ENCODE measurements around the gene KRTAP5-4.
"Not testable (repeated sequence)": the region's sequence is repeated elsewhere in the genome, so short reads cannot be mapped to it uniquely, and the experiment has no call there.

The KRTAP5-4 gene

DNA sequence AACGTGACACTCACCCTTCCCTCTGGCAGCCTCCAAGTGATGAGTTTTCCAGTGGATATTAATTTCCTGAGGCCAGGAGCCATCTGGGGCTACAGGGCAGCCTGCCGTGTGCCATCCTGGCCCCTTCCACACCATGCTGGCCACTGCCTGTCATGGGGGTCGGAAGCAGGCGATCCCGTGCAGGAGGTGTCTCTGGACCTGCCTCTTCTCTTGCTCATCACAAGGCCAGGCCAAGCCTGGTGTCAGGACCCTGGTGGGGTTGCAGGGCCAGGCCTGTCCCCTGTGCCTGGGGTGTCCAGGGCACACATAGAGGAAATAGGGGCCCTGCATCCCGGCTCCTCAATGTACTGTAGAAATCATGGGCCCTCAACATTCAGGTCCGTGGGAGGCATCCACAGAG is 17.2 kb downstream of the KRTAP5-4 start:
- no peak for TF ChIP-seq ZNF274 (IDR thresholded peaks at IDR 0.05; ENCODE audit: low read depth, low read length)
- no peak overlapping the region for H3K4me3 ChIP-seq (ENCODE audit: low read length)

DNA sequence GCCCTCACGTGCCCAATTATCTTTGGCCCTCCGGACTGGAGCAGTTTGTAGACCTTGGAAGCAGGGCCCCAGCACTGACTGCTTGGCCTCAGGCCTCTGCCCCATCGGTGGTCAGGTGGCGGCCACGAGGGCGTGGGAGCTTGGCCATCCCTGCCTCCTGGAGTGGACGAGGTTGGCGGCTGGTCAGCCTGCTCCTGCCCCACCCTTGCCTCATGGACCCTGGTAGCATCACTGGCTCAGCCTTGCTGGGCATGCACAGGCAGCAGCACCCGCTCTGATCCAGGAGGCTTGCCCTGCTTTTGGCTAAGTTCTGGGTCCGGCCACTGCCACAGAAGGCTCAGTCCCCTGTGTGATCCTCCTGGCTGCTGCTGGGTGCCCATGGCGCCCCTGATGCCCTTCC is 17.8 kb downstream of the KRTAP5-4 start:
- no peak overlapping the region for H3K4me3 ChIP-seq (ENCODE audit: low read length)
- no peak for TF ChIP-seq ZNF274 (IDR thresholded peaks at IDR 0.05; ENCODE audit: low read depth, low read length)

- no peak for TF ChIP-seq ZNF274 (IDR thresholded peaks at IDR 0.05; ENCODE audit: low read depth, low read length)
- no peak overlapping the region for H3K4me3 ChIP-seq (ENCODE audit: low read length)
These were observed 18.3 kb downstream of the KRTAP5-4 start for GRCh38 chr11:1603629-1604028.

- H3K4me3 ChIP-seq (ENCODE audit: low read length): not testable (repeated sequence)
These were observed 20.3 kb downstream of the KRTAP5-4 start for GRCh38 chr11:1601663-1602062.

DNA sequence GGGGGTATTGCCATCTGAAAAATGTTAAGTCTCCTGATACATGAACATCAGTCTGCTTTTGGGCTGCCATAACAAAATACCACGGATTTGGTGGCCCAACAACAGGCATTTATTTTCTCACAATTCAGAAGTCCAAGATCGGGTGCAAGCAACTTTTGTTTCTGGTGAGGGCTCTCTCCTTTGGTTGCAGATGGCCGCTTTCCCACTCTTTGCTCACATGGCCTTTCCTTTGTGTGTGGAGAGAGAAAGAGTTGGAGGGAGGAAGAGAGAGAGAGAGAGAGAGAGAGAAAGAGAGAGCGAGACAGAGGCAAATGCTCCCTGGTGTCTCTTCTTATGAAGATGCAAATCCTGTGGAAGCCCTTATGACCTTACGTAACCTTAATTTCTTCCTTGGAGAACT is 21.3 kb downstream of the KRTAP5-4 start:
- TF ChIP-seq ZNF274 (IDR thresholded peaks at IDR 0.05; ENCODE audit: low read depth, low read length): no peak
- no peak overlapping the region for H3K4me3 ChIP-seq (ENCODE audit: low read length)

- no peak for TF ChIP-seq ZNF274 (IDR thresholded peaks at IDR 0.05; ENCODE audit: low read depth, low read length)
- H3K4me3 ChIP-seq (ENCODE audit: low read length): no peak overlapping the region
These were observed 23.1 kb downstream of the KRTAP5-4 start for GRCh38 chr11:1598816-1599215.

GRCh38 chr11:1598406-1598805 is 23.5 kb downstream of the KRTAP5-4 start:
- not testable (repeated sequence) for H3K4me3 ChIP-seq (ENCODE audit: low read length)

- TF ChIP-seq ZNF274 (IDR thresholded peaks at IDR 0.05; ENCODE audit: low read depth, low read length): no peak
- H3K4me3 ChIP-seq (ENCODE audit: low read length): no peak within 1 kb of the TSS
These were observed 24.0 kb downstream of the KRTAP5-4 start, which contains the start of gene KRTAP5-2 for GRCh38 chr11:1597994-1598380. Gene KRTAP5-2, minus strand, starts transcription at chr11:1598294. Its CDS starts 44 bp downstream, at chr11:1598250.

GRCh38 chr11:1597331-1597993 is 24.5 kb downstream of the KRTAP5-4 start:
- TF ChIP-seq ZNF274 (IDR thresholded peaks at IDR 0.05; ENCODE audit: low read depth, low read length): no peak
- no peak overlapping the region for H3K4me3 ChIP-seq (ENCODE audit: low read length)

DNA sequence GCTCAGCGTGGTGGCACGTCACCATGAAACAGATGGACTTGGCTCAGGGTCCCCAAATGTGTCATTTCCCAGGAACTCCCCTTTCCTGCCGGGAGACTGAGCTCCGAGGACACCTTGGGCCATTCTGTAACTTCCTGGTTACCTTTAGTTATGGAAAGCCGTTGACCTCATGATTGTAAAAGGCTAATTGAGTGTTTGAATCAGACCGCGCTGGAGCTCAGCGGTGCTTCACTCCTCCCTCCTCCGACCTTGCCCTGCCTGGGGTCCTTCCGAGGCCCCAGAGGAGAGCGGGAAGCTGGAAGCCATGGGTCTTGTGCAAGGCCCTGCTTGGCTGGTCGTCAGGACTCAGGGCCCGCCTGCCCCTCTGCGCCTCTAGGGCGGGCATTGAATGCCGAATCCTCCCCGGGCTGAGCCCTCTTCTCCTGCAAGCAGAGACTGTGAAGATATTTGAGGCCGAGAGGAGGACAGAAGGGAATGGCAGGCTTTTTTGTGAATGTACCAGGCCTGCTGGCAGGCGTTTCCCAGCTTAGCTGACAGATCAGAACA is 25.3 kb downstream of the KRTAP5-4 start:
- H3K4me3 ChIP-seq (ENCODE audit: low read length): not testable (repeated sequence)

DNA sequence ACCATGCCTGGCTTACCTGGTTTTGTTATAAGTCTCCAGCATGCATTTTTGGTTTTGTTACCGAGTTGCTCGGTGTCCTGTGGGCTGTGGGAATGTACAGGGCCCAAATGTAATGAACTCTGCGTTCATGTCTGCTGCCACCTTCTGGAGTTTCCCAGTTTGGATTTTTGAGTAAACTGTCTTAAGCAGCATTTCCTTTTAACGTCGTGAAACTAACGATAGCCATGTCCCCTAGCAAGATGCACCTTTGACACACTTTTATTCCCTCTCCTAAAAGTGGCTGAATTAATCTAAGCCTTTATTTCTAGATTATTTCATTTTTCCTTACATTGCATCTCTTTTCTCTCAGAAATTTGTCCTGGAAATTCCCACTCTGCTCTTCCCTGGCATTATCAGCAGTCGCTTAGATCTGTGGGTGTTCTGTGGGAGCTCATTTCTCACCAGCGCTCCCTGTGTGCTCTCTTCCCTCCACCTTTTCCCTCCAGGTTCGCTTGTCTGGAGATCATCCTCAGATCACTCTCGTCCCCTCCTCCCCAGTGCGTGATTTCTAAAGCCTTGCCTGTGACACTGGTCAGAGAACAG is 25.9 kb downstream of the KRTAP5-4 start:
- not testable (repeated sequence) for H3K4me3 ChIP-seq (ENCODE audit: low read length)

DNA sequence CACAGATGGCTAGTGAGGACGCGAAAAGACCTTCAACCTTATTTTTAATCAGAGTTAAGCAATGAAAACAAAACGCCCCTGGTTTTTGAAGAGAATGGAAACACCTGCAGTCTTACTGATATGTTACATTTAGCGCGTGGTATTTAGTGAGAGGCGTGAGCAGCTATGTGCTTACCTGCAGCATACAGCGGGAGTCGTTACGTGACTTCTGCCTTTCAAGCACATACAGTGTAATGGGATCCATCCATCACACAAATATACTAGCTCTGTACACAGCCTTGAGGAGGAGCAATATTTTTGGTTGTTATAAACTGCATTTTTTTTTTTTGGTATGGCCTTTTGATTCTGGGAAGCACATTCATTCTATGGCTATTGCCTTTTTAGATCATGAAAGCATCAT is 29.3 kb downstream of the KRTAP5-4 start:
- H3K4me3 ChIP-seq (ENCODE audit: low read length): no peak overlapping the region
- TF ChIP-seq ZNF274 (IDR thresholded peaks at IDR 0.05; ENCODE audit: low read depth, low read length): no peak

DNA sequence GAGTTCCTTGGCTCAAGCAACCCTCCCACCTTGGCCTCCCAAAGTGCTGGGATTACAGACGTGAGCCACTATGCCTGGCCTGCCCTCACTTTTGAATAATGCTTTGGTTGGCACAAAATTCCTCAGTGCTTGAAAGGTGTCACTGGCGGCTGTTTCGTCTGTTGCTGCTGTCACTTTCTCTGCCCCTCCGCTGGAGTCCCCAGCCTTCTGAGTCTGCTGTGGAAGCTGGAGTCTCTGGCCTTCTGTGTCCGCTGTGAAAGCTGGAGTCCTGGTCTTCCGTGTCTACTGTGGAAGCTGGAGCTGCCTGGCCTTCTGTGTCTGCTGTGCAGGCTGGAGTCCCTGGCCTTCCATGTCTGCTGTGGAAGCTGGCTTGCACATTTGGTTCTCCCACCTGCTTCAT is 31.9 kb downstream of the KRTAP5-4 start:
- no peak overlapping the region for H3K4me3 ChIP-seq (ENCODE audit: low read length)
- TF ChIP-seq ZNF274 (IDR thresholded peaks at IDR 0.05; ENCODE audit: low read depth, low read length): no peak

DNA sequence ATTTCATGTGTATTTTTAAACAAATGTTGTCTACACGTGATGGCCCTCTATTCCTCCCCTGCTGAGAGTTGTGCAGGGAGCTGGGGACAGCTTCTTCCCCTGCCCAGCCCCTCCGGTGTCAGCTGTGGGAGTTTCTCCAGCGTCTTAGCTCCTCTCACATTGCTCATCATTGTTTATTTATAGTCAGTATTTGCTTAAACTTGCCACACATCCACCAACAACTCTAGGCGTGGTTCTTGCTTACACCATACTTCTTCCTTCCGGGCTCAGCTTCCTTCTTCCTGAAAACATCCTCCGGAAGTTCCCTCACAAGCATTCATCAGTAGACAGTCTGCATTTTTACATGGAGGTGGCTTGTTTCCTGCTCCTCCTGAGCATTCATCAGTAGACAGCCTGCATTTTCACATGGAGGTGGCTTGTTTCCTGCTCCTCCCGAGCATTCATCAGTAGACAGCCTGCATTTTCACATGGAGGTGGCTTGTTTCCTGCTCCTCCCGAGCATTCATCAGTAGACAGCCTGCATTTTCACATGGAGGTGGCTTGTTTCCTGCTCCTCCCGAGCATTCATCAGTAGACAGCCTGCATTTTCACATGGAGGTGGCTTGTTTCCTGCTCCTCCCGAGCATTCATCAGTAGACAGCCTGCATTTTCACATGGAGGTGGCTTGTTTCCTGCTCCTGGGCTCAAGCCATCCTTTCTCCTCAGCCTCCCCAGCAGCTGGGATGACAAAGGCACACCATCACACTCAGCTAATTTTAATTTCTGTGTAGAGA is 32.6 kb downstream of the KRTAP5-4 start:
- H3K4me3 ChIP-seq (ENCODE audit: low read length): not testable (repeated sequence)

DNA sequence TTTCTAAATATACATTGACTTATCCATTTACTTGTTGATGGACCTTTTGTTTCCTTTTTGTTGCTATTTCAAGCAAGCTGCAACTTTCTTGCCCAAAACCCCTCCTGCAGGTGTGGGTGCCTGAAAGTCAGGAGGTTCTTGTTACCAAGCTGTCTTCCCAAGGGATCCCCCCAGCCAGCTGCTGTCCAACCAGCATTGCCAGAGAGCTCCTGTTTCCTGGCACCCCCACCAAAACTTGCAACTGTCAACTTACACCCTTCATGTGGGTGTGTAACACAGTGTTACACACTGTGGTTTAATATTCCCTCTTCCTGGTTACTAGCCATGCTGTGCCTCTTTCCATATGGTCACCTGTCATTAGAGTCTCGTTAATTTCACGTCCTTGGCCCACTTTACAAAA is 35.2 kb downstream of the KRTAP5-4 start:
- TF ChIP-seq ZNF274 (IDR thresholded peaks at IDR 0.05; ENCODE audit: low read depth, low read length): no peak
- H3K4me3 ChIP-seq (ENCODE audit: low read length): no peak overlapping the region

GRCh38 chr11:1584661-1585370 is 37.1 kb downstream of the KRTAP5-4 start, which contains the start of gene KRTAP5-1:
Gene KRTAP5-1, minus strand, starts transcription at chr11:1585283. Its CDS starts 34 bp downstream, at chr11:1585249.
- not testable (repeated sequence) for H3K4me3 ChIP-seq (ENCODE audit: low read length)

DNA sequence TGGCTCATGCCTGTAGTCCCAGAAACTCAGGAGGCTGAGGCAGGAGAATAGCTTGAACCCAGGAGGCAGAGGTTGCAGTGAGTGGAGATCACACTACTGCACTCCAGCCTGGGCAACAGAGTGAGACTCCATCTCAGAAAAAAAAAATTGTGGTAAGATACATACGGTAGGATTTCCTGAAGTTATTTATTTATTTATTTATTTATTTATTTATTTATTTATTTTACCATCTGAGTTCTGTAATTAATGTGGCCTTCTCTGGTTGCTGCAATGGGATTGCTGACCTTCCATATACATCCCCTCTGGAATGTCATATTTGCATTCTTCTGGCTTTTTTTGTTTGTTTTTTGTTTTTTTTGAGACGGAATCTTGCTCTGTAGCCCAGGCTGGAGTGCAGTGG is 39.0 kb downstream of the KRTAP5-4 start:
- H3K4me3 ChIP-seq (ENCODE audit: low read length): not testable (repeated sequence)

Measured in GM08714 (cell line).